SK-N-SH treated with all-trans-retinoic acid at 6 μM for 48 hours (cell line): ENCODE results near the gene USH2A.

Experiments used
- ATAC-seq: fragments of 200-7000 bp; cut with Tn5 transposase; 3 replicates; pipeline ENCODE4 v1.9.1; 2020; ENCODE audit warnings: mild to moderate bottlenecking, moderate library complexity
- ARNTL ChIP-seq: fragments of 450-650 bp; formaldehyde crosslinking; IDR thresholded peaks from 2 replicates; pipeline ENCODE4 v1.5.0; 2020; ENCODE audit warnings: low read depth, mild to moderate bottlenecking, moderate library complexity, borderline replicate concordance
- BACH2 ChIP-seq: fragments of 250-450 bp; sonication (Bioruptor Pico); IDR thresholded peaks from 2 replicates; pipeline ENCODE4 v1.9.0; 2021; ENCODE audit warnings: mild to moderate bottlenecking, borderline replicate concordance
- CREB5 ChIP-seq: fragments of 250-450 bp; sonication (Bioruptor Pico); IDR thresholded peaks from 2 replicates; pipeline ENCODE4 v1.5.1; 2020; ENCODE audit warnings: low read depth, mild to moderate bottlenecking, moderate library complexity
- CSDC2 ChIP-seq: fragments of 250-450 bp; sonication (Bioruptor Pico); IDR thresholded peaks from 2 replicates; pipeline ENCODE4 v1.5.0; 2020; ENCODE audit warnings: mild to moderate bottlenecking, moderate library complexity
- CSRNP3 ChIP-seq: fragments of 250-450 bp; sonication (Bioruptor Pico); IDR thresholded peaks from 2 replicates; pipeline ENCODE4 v1.5.1; 2021; ENCODE audit warnings: mild to moderate bottlenecking, moderate library complexity
- ESRRG ChIP-seq: fragments of 250-450 bp; sonication (Bioruptor Pico); IDR thresholded peaks from 2 replicates; pipeline ENCODE4 v1.6.1; 2021; ENCODE audit warnings: mild to moderate bottlenecking
- GLIS3 ChIP-seq: fragments of 250-450 bp; sonication (Bioruptor Pico); IDR thresholded peaks from 2 replicates; pipeline ENCODE4 v1.5.0; 2020; ENCODE audit warnings: mild to moderate bottlenecking, moderate library complexity
- ISL1 ChIP-seq: fragments of 250-450 bp; sonication (Bioruptor Pico); IDR thresholded peaks from 2 replicates; pipeline ENCODE4 v2.1.2; 2022; ENCODE audit warnings: mild to moderate bottlenecking, moderate library complexity
- OSR1 ChIP-seq: fragments of 250-450 bp; sonication (Bioruptor Pico); IDR thresholded peaks from 2 replicates; pipeline ENCODE4 v1.8.0; 2022; ENCODE audit warnings: moderate library complexity, mild to moderate bottlenecking, inconsistent platforms
- PATZ1 ChIP-seq: fragments of 250-450 bp; sonication (Bioruptor Pico); IDR thresholded peaks from 2 replicates; pipeline ENCODE4 v1.8.0; 2020; ENCODE audit warnings: mild to moderate bottlenecking, moderate library complexity, borderline replicate concordance
- POU6F1 ChIP-seq: fragments of 250-450 bp; sonication (Bioruptor Pico); IDR thresholded peaks from 2 replicates; pipeline ENCODE4 v1.8.0; 2021; ENCODE audit warnings: low read depth, mild to moderate bottlenecking, moderate library complexity, borderline replicate concordance
- PPARA ChIP-seq: fragments of 250-450 bp; sonication (Bioruptor Pico); IDR thresholded peaks from 2 replicates; pipeline ENCODE4 v1.5.0; 2020; ENCODE audit warnings: mild to moderate bottlenecking, borderline replicate concordance
- RARB ChIP-seq: fragments of 250-450 bp; sonication (Bioruptor Pico); IDR thresholded peaks from 2 replicates; pipeline ENCODE4 v1.8.0; 2021; ENCODE audit warnings: mild to moderate bottlenecking, moderate library complexity
- SNAI2 ChIP-seq: fragments of 250-450 bp; sonication (Bioruptor Pico); IDR thresholded peaks from 2 replicates; pipeline ENCODE4 v1.5.0; 2020; ENCODE audit warnings: mild to moderate bottlenecking, moderate library complexity
- TCF4 ChIP-seq: fragments of 250-450 bp; sonication (Bioruptor Pico); IDR thresholded peaks from 2 replicates; pipeline ENCODE4 v1.8.0; 2021; ENCODE audit warnings: mild to moderate bottlenecking, moderate library complexity, borderline replicate concordance
- TOX ChIP-seq: fragments of 250-450 bp; sonication (Bioruptor Pico); IDR thresholded peaks from 2 replicates; pipeline ENCODE4 v1.8.0; 2021; ENCODE audit warnings: mild to moderate bottlenecking, moderate library complexity, borderline replicate concordance
- TSHZ2 ChIP-seq: fragments of 250-450 bp; sonication (Bioruptor Pico); IDR thresholded peaks from 2 replicates; pipeline ENCODE4 v1.5.0; 2020; ENCODE audit warnings: mild to moderate bottlenecking, moderate library complexity
- ZC3H10 ChIP-seq: fragments of 250-450 bp; sonication (Bioruptor Pico); IDR thresholded peaks from 2 replicates; pipeline ENCODE4 v1.5.1; 2021; ENCODE audit warnings: mild to moderate bottlenecking, moderate library complexity
- ZFP3 ChIP-seq: fragments of 250-450 bp; sonication (Bioruptor Pico); IDR thresholded peaks from 2 replicates; pipeline ENCODE4 v1.5.0; 2020; ENCODE audit warnings: mild to moderate bottlenecking, moderate library complexity
- ZNF565 ChIP-seq: fragments of 450-650 bp; formaldehyde crosslinking; conservative IDR thresholded peaks from 2 replicates; pipeline ENCODE4 v1.5.0; 2020; ENCODE audit warnings: low read depth, mild to moderate bottlenecking, moderate library complexity
- ZNF70 ChIP-seq: fragments of 450-650 bp; formaldehyde crosslinking; IDR thresholded peaks from 2 replicates; pipeline ENCODE4 v1.5.0; 2020; ENCODE audit warnings: mild to moderate bottlenecking, moderate library complexity
- ZNF8 ChIP-seq: fragments of 450-650 bp; formaldehyde crosslinking; IDR thresholded peaks from 2 replicates; pipeline ENCODE4 v1.5.0; 2020; ENCODE audit warnings: mild to moderate bottlenecking, moderate library complexity

Gene USH2A

GRCh38 chr1:216140730-216141524, 282.3 kb downstream of the USH2A start (continued):
- TF ChIP-seq ESRRG (CRISPR knock-in tag): no peak
- no peak for TF ChIP-seq CSDC2 (CRISPR knock-in tag)
- no peak for TF ChIP-seq ZNF565
- TF ChIP-seq RARB (CRISPR knock-in tag): no peak
- no peak for TF ChIP-seq ZFP3 (CRISPR knock-in tag)
- TF ChIP-seq, all 23 proteins: peak for 0

GRCh38 chr1:216124192-216124781, 299.0 kb downstream of the USH2A start:
- ATAC-seq: no peak
- TF ChIP-seq CSDC2 (CRISPR knock-in tag) (no peak), ISL1 (CRISPR knock-in tag) (no peak), ZFP3 (CRISPR knock-in tag) (no peak), OSR1 (no peak), PATZ1 (CRISPR knock-in tag) (no peak), POU6F1 (CRISPR knock-in tag) (no peak), ARNTL (CRISPR knock-in tag) (no peak), CREB5 (CRISPR knock-in tag) (no peak)

- no peak for ATAC-seq
- no peak for TF ChIP-seq SNAI2 (CRISPR knock-in tag)
- TF ChIP-seq GLIS3 (CRISPR knock-in tag): no peak
- no peak for TF ChIP-seq ESRRG (CRISPR knock-in tag)
- TF ChIP-seq ZNF8 (CRISPR knock-in tag): no peak
- no peak for TF ChIP-seq ZC3H10
- no peak for TF ChIP-seq ISL1 (CRISPR knock-in tag)
- TF ChIP-seq BACH2 (CRISPR knock-in tag): no peak
- no peak for TF ChIP-seq CSRNP3 (CRISPR knock-in tag)
- TF ChIP-seq OSR1: no peak
- no peak for TF ChIP-seq ARNTL (CRISPR knock-in tag)
- TF ChIP-seq PPARA (CRISPR knock-in tag): no peak
- no peak for TF ChIP-seq TOX
- no peak for TF ChIP-seq ZNF565
- TF ChIP-seq TCF4 (CRISPR knock-in tag): no peak
Observed at GRCh38 chr1:216123446-216124191, 299.6 kb downstream of the USH2A start.

GRCh38 chr1:216119600-216119999, 303.6 kb downstream of the USH2A start:
- peak; percentile 89 for ATAC-seq
- no peak for TF ChIP-seq BACH2 (CRISPR knock-in tag)
- TF ChIP-seq ZNF565: no peak
- no peak for TF ChIP-seq POU6F1 (CRISPR knock-in tag)
- no peak for TF ChIP-seq ZC3H10
- no peak for TF ChIP-seq ZNF70 (CRISPR knock-in tag)
- TF ChIP-seq TSHZ2 (CRISPR knock-in tag): no peak
